ENCODE measurements around the gene NOS1AP.

DNA sequence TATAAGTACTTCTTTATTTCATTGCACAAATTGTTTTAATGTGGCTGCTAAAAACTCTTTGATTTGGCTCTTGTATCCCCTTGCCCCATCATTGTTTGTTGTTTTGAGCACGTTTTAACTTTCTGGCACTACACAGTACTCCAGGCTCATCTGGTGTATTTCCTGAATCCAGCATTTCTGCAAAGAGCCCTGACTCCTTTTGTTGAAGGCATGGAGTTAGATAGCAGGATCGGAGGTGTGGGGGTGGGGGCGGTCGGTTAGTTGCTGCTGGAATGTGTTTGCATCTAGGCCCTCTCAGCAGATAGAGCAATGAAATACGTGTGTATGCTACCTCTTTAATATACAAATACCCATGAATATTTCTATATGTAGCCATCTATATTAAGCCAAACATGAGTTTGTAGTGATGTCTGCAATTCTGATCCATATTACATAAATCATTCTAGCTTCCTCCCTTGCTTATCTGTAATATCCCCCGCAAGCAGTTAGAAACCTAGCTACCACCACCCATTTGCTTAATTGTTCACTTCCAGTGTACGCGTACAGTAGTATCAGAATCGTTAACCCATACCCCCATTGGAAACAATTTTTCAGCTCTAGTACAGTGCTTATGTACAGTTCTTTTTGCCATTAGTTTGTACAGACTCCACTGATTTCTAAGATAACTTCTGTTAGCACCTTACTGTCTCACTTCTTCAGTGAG, 106.0 kb downstream of the NOS1AP start:
- TF ChIP-seq, protein P1, sequence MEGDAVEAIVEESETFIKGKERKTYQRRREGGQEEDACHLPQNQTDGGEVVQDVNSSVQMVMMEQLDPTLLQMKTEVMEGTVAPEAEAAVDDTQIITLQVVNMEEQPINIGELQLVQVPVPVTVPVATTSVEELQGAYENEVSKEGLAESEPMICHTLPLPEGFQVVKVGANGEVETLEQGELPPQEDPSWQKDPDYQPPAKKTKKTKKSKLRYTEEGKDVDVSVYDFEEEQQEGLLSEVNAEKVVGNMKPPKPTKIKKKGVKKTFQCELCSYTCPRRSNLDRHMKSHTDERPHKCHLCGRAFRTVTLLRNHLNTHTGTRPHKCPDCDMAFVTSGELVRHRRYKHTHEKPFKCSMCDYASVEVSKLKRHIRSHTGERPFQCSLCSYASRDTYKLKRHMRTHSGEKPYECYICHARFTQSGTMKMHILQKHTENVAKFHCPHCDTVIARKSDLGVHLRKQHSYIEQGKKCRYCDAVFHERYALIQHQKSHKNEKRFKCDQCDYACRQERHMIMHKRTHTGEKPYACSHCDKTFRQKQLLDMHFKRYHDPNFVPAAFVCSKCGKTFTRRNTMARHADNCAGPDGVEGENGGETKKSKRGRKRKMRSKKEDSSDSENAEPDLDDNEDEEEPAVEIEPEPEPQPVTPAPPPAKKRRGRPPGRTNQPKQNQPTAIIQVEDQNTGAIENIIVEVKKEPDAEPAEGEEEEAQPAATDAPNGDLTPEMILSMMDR (IDR thresholded peaks at IDR 0.05) = no peak
- TF ChIP-seq EP300 (IDR thresholded peaks at IDR 0.05) (no peak), POLR2A (IDR thresholded peaks at IDR 0.05; ENCODE audit: low read depth) (no peak)

Data from esophagus muscularis mucosa (tissue), 4 donors.